EH (cell line): ENCODE results near the gene RPL12.
"Not testable (repeated sequence)": the region's sequence is repeated elsewhere in the genome, so short reads cannot be mapped to it uniquely, and the experiment has no call there.

Source experiments
- DNase-seq: peaks from one replicate; pipeline ENCODE4 v3.0.0-alpha.2; 2015; ENCODE audit warnings: low read depth

RPL12 gene

DNA sequence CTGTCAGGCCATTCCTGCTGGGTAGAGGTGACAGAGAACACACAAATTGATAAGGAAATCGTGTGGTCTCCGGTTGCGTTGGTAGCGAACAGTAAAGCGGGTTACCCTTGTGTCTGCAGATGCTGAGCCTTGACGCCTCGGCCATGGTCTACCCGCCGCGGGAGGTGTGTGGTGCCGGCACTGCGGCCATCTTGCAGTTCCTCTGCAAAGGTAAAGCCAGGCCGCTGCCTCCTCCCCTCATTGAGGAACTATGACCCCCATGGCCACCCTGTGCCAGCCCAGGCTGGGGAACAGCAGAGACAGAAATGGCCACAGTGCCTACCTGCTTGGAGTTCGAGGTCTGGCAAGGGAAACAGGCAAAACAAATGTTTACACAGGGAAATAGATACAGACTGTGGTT is 16.4 kb upstream of the RPL12 start:
- no peak for DNase-seq

GRCh38 chr9:127466407-127466917 is 15.3 kb upstream of the RPL12 start:
- not testable (repeated sequence) for DNase-seq

GRCh38 chr9:127463911-127464310 is 12.7 kb upstream of the RPL12 start:
- DNase-seq, result peak; percentile 29

- no peak for DNase-seq
These were observed 12.2 kb upstream of the RPL12 start for GRCh38 chr9:127463382-127463781.

- DNase-seq, result no peak
These were observed 7.7 kb upstream of the RPL12 start for GRCh38 chr9:127458921-127459320.

DNA sequence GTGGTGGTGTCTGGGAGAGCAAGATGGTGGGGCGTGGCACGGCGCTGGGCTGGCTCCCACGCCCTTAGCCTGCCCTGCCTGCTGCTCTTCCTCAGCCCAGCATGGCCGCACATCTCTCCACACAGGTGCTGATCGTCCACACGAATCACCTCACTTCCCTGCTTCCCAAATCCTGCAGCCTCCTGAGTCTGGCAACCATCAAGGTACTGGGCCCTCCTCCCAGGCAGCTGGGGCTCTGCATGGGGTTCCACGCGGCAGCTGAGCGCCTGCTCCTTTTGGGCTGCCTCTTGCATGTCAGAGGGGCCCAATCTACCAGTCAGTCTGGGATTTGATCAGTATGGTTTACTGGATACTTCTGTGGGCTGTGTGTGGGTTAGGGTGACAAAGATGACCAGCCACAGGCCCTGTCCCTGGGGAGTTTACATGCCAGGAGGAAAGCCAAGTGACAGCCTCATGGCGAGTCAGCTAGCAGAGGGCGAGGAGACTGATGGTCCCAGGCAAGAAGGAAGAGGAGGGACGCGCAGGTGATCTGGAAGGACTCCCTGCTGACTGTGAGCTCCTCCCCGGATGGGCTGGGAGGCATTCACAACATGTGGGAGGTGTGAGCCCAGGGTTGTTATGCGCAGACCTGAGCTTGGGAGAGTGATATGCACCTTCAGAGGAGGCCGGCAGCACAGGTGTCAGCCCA is 6.1 kb upstream of the RPL12 start:
- DNase-seq, result no peak

DNA sequence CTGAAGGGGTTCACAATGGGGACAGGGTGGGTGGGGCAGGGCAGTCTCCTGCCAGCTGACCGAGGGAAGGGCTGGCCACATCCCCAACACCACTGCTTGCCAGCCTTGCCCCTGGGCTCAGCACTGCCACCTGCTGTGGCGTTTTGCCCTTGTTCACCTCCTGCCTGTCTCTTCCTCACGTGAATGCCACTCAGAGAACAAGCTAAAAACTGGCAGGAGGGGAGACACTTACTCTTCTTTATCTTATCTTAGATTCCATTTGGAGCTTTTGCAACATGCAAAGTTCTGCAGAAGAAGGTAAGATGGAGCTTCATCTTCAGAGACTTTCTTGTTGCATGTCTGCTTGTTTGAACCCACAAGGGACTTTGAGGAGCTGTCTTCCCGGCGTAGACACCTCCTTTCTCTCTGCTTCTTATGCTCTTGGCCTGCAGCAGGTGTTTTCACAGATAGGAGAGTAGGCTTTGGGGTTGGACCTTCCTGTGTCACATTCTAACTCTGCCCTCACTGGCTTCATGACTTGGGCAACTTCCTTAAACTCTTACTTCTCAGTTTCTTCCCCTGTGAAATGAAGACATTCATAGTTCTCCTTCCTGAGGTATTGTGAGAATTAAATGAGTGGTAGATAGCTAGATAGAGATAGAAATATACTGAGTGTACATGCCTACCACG is 4.3 kb upstream of the RPL12 start:
- DNase-seq, result peak; percentile 26

- DNase-seq, result peak; percentile 31
These were observed 1.5 kb upstream of the RPL12 start for GRCh38 chr9:127452691-127453090.

DNA sequence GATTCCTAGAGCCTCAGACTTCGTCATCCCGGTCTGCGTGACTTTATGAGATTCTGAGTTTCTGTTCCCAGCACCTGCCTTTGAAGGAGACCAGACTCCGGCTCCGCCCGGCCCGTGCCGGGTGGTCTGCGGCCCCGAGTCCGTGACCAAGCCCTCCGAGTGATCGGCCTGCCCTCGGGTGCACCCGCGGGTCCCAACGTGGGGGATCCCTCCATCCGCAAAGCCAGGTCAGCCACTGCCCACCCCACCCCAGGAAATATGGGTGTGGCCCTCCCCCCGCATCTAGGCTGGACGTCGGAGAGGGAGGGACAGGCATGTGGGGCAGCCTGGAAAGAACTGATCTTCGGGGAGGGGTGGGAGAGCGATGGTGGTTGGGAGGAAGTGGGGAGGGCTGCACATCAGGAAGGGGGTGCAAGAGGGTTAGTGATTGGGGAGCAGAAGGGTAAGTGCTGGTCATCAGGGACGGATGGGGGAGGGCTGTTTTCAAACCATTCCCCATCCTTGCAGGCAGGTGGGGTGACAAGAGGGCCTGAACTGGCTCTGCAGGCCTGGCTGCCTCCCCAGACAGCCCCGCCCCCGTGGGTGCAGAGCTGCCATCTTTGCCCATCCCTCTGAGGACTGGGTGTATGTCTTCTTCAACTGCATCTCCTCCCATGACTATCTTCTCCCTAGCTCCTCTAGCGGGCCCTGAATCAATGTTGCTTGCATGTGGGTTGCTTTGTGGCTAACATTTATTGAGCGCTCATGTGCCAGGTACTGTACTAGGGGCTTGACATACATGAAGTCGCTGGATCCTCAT is 851 bp upstream of the RPL12 start:
- DNase-seq, result peak; percentile 66

DNA sequence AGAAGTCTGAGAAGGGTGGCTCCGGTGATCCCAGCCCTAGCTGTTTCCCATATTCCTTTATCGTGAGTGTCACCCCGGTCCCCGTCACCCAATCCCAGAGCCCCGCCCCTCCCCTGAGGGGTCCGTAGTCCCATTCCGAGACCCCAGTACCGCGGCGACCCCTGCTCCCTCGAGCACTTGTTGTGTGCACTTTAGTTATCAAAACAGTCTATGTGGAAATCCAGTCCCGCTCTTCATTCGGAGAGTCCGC is 327 bp upstream of the RPL12 start:
- no peak for DNase-seq

DNA sequence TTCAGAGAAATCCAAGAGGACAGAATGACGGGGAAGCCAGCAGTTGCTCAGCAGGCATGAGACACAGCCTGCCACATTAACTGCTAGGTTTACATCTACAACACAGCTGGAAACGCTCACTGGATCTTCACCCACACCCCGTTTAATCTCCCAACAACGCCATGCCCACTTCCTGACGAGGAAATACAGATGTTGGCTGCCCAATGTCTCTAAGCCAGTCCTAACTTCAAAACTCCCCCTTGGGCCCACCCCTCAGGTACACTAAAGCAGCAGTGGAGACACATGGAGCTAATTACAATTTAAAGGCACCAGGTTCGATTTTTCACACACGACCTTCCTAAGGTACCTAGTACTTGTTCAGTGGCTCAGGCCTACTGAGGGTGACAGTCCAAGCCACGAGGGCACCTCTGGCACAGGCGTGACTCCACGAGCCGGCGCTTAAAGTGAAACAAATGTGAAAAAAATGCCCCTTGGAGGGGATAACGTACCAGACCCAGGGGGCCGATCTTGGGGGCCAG is 904 bp downstream of the RPL12 start:
- DNase-seq, result peak; percentile 42

GRCh38 chr9:127449332-127449966 is 1.8 kb downstream of the RPL12 start:
- DNase-seq, result peak; percentile 9

GRCh38 chr9:127448112-127448805 is 2.9 kb downstream of the RPL12 start:
- peak; percentile 9 for DNase-seq

- DNase-seq, result peak; percentile 50
These were observed 3.6 kb downstream of the RPL12 start for GRCh38 chr9:127447416-127448111.

- DNase-seq, result peak; percentile 9
These were observed 4.3 kb downstream of the RPL12 start for GRCh38 chr9:127446713-127447415.

DNA sequence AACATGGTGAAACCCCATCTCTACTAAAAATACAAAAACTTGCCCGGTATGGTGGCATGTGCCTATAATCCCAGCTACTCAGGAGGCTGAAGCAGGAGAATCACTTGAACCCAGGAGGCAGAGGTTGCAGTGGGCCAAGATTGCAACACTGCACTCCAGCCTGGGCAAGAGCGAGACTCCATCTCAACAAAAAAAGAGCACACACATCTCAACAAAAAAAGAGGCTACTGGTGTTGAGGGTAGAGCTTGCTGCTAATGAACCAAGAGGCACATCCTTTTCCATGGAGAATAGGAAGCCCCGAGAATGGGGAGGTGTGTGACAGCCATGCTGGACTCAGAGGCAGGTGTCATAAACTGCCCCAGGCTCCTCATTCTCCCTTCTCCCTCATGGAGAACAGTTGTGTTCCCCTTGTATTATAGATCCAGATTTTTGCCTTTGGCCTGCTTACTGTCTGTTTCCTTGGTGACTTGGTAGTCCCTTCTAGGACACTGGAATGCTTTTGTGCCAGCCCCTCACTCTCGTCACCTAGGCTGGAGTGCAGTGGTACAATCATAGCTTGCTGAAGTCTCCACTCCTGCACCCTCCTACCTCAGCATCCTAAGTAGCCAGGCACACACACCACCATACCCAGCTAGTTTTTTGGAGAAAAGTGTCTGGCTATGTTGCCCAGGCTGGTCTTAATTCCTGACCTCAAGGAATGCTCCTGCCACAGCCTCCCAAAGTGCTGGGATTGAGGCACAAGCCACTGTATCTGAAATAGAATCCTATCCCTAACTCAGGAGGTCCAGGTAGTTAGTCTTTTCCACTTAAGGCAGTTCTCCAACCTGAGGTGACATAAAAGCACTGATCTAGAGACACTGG is 5.1 kb downstream of the RPL12 start:
- peak; percentile 22 for DNase-seq

GRCh38 chr9:127444921-127445850 is 6.0 kb downstream of the RPL12 start:
- DNase-seq, result peak; percentile 21

DNA sequence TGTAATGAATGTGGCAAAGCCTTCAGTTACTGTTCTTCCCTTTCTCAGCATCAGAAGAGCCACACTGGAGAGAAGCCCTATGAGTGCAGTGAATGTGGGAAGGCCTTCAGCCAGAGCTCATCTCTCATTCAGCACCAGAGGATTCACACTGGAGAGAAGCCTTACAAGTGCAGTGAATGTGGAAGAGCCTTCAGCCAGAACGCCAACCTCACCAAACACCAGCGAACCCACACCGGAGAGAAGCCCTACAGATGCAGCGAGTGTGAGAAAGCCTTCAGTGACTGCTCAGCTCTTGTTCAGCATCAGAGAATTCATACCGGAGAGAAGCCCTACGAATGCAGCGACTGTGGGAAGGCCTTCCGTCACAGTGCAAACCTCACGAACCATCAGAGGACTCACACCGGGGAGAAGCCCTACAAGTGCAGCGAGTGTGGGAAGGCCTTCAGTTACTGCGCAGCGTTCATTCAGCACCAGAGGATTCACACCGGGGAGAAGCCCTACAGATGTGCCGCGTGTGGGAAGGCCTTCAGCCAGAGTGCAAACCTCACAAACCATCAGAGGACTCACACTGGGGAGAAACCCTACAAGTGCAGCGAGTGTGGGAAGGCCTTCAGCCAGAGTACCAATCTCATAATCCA is 6.8 kb downstream of the RPL12 start:
- peak; percentile 2 for DNase-seq
